Esophagus muscularis mucosa (tissue), 4 donors: ENCODE measurements around the gene RAF1.

Experiments
- EP300 ChIP-seq: sonication (generic); formaldehyde crosslinking; IDR thresholded peaks from one replicate; pipeline ENCODE4 v1.6.1; 2017; ENCODE audit warnings: antibody characterized with exemption
- POLR2A ChIP-seq: fragments of 450-650 bp; IDR thresholded peaks from one replicate; pipeline ENCODE4 v1.6.1; 2017; ENCODE audit warnings: antibody characterized with exemption, moderate library complexity, mild to moderate bottlenecking, low read depth
- POLR2AphosphoS5 ChIP-seq, 2 donors: sonication (generic); formaldehyde crosslinking; IDR thresholded peaks; one replicate each; pipeline ENCODE4 v1.6.1; 2017; ENCODE audit warnings: antibody characterized with exemption in 2 of 2
- TF ChIP-seq, protein P1 (sequence below), 3 experiments: fragments of 200-600 bp in 2 of 3; fragments of 450-650 bp in 1 of 3; sonication (generic) in 2 of 3; IDR thresholded peaks; one replicate each; pipeline ENCODE4 v1.5.1; 2017 to 2019; ENCODE audit warnings: antibody characterized with exemption in 3 of 3, mild to moderate bottlenecking in 2 of 3, moderate library complexity in 1 of 3

- TF ChIP-seq POLR2A = no peak
- no peak for TF ChIP-seq EP300
- TF ChIP-seq, protein P1, sequence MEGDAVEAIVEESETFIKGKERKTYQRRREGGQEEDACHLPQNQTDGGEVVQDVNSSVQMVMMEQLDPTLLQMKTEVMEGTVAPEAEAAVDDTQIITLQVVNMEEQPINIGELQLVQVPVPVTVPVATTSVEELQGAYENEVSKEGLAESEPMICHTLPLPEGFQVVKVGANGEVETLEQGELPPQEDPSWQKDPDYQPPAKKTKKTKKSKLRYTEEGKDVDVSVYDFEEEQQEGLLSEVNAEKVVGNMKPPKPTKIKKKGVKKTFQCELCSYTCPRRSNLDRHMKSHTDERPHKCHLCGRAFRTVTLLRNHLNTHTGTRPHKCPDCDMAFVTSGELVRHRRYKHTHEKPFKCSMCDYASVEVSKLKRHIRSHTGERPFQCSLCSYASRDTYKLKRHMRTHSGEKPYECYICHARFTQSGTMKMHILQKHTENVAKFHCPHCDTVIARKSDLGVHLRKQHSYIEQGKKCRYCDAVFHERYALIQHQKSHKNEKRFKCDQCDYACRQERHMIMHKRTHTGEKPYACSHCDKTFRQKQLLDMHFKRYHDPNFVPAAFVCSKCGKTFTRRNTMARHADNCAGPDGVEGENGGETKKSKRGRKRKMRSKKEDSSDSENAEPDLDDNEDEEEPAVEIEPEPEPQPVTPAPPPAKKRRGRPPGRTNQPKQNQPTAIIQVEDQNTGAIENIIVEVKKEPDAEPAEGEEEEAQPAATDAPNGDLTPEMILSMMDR (IDR thresholded peaks at IDR 0.05) = no peak
- no peak for TF ChIP-seq POLR2AphosphoS5 (IDR thresholded peaks at IDR 0.05)
These were observed 65.0 kb downstream of the RAF1 start for GRCh38 chr3:12598890-12599289.
